ENCODE measurements around the gene CPNE2.

The CPNE2 gene

DNA sequence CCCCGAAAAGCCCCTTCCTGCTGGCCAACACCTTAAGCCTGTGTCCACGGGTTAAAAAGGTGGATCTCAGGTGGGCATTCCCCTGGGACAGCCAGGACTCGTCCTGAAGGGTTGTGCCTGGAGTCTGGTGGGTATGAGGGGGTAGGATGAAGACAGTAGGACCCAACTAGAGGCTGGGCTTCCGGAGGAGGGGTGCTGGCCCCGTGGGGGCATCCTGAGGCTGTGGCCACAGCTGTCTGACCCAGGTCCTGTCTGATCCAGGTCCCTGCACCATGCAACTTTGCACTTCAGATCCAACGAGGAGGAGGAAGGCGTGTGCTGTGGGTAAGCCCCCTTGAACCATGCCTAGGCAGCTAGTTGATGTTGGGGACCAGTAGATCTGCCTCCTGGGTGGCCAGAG is 37.6 kb upstream of the CPNE2 start:
- TF ChIP-seq REST (IDR thresholded peaks at IDR 0.05; ENCODE audit: insufficient read depth in 1 of 2, low read depth in 2 of 2, low read length in 2 of 2) (no peak), FOXP2 (optimal IDR thresholded peaks at IDR 0.05; ENCODE audit: borderline replicate concordance, extremely low read depth, extremely low read length, insufficient read depth) (no peak), POLR2AphosphoS5 (IDR thresholded peaks at IDR 0.05; ENCODE audit: low read depth, low read length) (no peak), SIN3A (IDR thresholded peaks at IDR 0.05; ENCODE audit: borderline replicate concordance, insufficient read depth, low read length) (no peak)

DNA sequence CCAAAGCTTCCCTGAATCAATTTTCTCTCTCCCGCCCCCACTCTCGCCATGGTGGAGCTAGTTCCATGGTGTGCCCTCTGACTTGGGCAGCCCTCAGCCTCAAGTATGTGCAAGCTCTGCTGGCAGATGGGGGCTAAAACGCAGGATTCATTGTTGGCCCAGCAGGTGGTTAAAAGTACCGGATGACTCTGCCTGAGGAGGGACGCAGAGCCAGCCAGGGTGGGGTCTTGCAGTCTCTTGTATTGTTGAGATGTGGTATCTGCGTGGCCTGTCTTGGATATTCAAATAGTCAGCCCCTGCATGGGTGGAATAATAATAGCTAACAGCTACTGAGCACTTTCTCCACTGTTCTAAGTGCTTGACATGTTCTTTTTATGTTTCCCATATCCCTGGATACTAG is 36.7 kb upstream of the CPNE2 start:
- TF ChIP-seq POLR2AphosphoS5 (IDR thresholded peaks at IDR 0.05; ENCODE audit: low read depth, low read length) (no peak), SIN3A (IDR thresholded peaks at IDR 0.05; ENCODE audit: borderline replicate concordance, insufficient read depth, low read length) (no peak)

GRCh38 chr16:57058291-57058861 is 34.0 kb upstream of the CPNE2 start:
- TF ChIP-seq SIN3A (IDR thresholded peaks at IDR 0.05; ENCODE audit: borderline replicate concordance, insufficient read depth, low read length) (no peak), TAF1 (IDR thresholded peaks at IDR 0.05; ENCODE audit: borderline replicate concordance, insufficient read depth, low read length) (no peak), POLR2AphosphoS5 (IDR thresholded peaks at IDR 0.05; ENCODE audit: low read depth, low read length) (no peak), FOXP2 (optimal IDR thresholded peaks at IDR 0.05; ENCODE audit: borderline replicate concordance, extremely low read depth, extremely low read length, insufficient read depth) (no peak)

GRCh38 chr16:57060323-57061083 is 31.9 kb upstream of the CPNE2 start:
- TF ChIP-seq POLR2AphosphoS5 (IDR thresholded peaks at IDR 0.05; ENCODE audit: low read depth, low read length) = no peak
- TF ChIP-seq FOXP2 (optimal IDR thresholded peaks at IDR 0.05; ENCODE audit: borderline replicate concordance, extremely low read depth, extremely low read length, insufficient read depth) = no peak
- TF ChIP-seq SIN3A (IDR thresholded peaks at IDR 0.05; ENCODE audit: borderline replicate concordance, insufficient read depth, low read length) = no peak
- no peak for TF ChIP-seq TAF1 (IDR thresholded peaks at IDR 0.05; ENCODE audit: borderline replicate concordance, insufficient read depth, low read length)
- no peak for TF ChIP-seq REST (IDR thresholded peaks at IDR 0.05; ENCODE audit: insufficient read depth in 1 of 2, low read depth in 2 of 2, low read length in 2 of 2)

GRCh38 chr16:57061084-57061905 is 31.1 kb upstream of the CPNE2 start:
- TF ChIP-seq POLR2AphosphoS5 (IDR thresholded peaks at IDR 0.05; ENCODE audit: low read depth, low read length) = no peak
- TF ChIP-seq REST (IDR thresholded peaks at IDR 0.05; ENCODE audit: insufficient read depth in 1 of 2, low read depth in 2 of 2, low read length in 2 of 2) = no peak
- no peak for TF ChIP-seq TAF1 (IDR thresholded peaks at IDR 0.05; ENCODE audit: borderline replicate concordance, insufficient read depth, low read length)
- TF ChIP-seq SIN3A (IDR thresholded peaks at IDR 0.05; ENCODE audit: borderline replicate concordance, insufficient read depth, low read length) = no peak
- TF ChIP-seq FOXP2 (optimal IDR thresholded peaks at IDR 0.05; ENCODE audit: borderline replicate concordance, extremely low read depth, extremely low read length, insufficient read depth) = no peak

Data from PFSK-1 (cell line).